Measurements from ENCODE around the gene MTOR.

GRCh38 chr1:11125931-11126330, 136.4 kb downstream of the MTOR start:
- TF ChIP-seq CTCF (IDR thresholded peaks at IDR 0.05; ENCODE audit: low read length): no peak
- no peak for TF ChIP-seq EZH2phosphoT487 (IDR thresholded peaks at IDR 0.05; ENCODE audit: low read length)
- no peak for TF ChIP-seq EZH2 (optimal IDR thresholded peaks at IDR 0.05; ENCODE audit: low read depth, low read length)
